Neural progenitor cell (in vitro differentiated cells): ENCODE results near the gene KRT24. TPM values are rescaled to one million over a fixed set of nuclear protein-coding genes. Genes with fewer than 3 reads are reported as not detected.
A peak's percentile ranks its signal among the peaks of the same experiment; 100 is the strongest.

Source experiments
- DNase-seq: peaks from one replicate; pipeline ENCODE4 v3.0.0-alpha.2; 2016; ENCODE audit warnings: low spot score
- H2AFZ ChIP-seq: fragments of 200-600 bp; sonication (generic); replicated peaks from 2 replicates; pipeline ENCODE4 v1.6.1; 2016; ENCODE audit warnings: antibody characterized with exemption
- H3F3A ChIP-seq: fragments of 200-600 bp; sonication (generic); 2 replicates; pipeline ENCODE4 v1.6.1; 2016; ENCODE audit warnings: antibody characterized with exemption, low read depth
- H3K27ac ChIP-seq: fragments of 200-600 bp; sonication (generic); 2 replicates; pipeline ENCODE4 v1.5.1; 2016; ENCODE audit warnings: mild to moderate bottlenecking
- H3K27me3 ChIP-seq: fragments of 200-600 bp; sonication (generic); 2 replicates; pipeline ENCODE4 v1.6.1; 2016; ENCODE audit warnings: mild to moderate bottlenecking, moderate library complexity
- H3K36me3 ChIP-seq: fragments of 200-600 bp; sonication (generic); 2 replicates; pipeline ENCODE4 v1.5.1; 2016
- H3K4me1 ChIP-seq: fragments of 200-600 bp; sonication (generic); 2 replicates; pipeline ENCODE4 v1.6.1; 2016; ENCODE audit warnings: mixed run types
- H3K4me2 ChIP-seq: fragments of 200-600 bp; sonication (generic); 2 replicates; pipeline ENCODE4 v1.6.1; 2016
- H3K4me3 ChIP-seq: fragments of 200-600 bp; sonication (generic); 2 replicates; pipeline ENCODE4 v1.5.1; 2016
- H3K79me2 ChIP-seq: fragments of 200-600 bp; sonication (generic); 2 replicates; pipeline ENCODE4 v1.6.1; 2016; ENCODE audit warnings: low read depth
- H3K9ac ChIP-seq: fragments of 200-600 bp; sonication (generic); 2 replicates; pipeline ENCODE4 v1.6.1; 2016
- H3K9me3 ChIP-seq: fragments of 200-600 bp; sonication (generic); 2 replicates; pipeline ENCODE4 v1.5.1; 2016; ENCODE audit warnings: low read depth
- H4K20me1 ChIP-seq: fragments of 200-600 bp; sonication (generic); 2 replicates; pipeline ENCODE4 v1.6.1; 2016; ENCODE audit warnings: low read depth
- H3K27ac Mint-ChIP-seq: 3 replicates; pipeline ENCODE4 v1.8.0; 2021; ENCODE audit warnings: mixed read lengths
- H3K27me3 Mint-ChIP-seq: 2 replicates; pipeline ENCODE4 v1.8.0; 2022; ENCODE audit warnings: low read depth, mild to moderate bottlenecking, inconsistent platforms, moderate library complexity, mixed read lengths; ENCODE audit not compliant: insufficient read depth
- H3K36me3 Mint-ChIP-seq: 3 replicates; pipeline ENCODE4 v1.8.0; 2021; ENCODE audit warnings: mixed read lengths
- H3K4me1 Mint-ChIP-seq: 3 replicates; pipeline ENCODE4 v1.8.0; 2021; ENCODE audit warnings: mixed read lengths
- H3K4me3 Mint-ChIP-seq: 3 replicates; pipeline ENCODE4 v1.8.0; 2021; ENCODE audit warnings: mild to moderate bottlenecking, moderate library complexity, mixed read lengths
- H3K9me3 Mint-ChIP-seq: 3 replicates; pipeline ENCODE4 v1.8.0; 2020; ENCODE audit warnings: mixed read lengths
- CTCF ChIP-seq: fragments of 200-600 bp; sonication (generic); IDR thresholded peaks from 2 replicates; pipeline ENCODE4 v1.5.1; 2017; ENCODE audit warnings: antibody characterized with exemption, mild to moderate bottlenecking
- EZH2 ChIP-seq: fragments of 200-600 bp; sonication (generic); IDR thresholded peaks from 2 replicates; pipeline ENCODE4 v1.6.1; 2017; ENCODE audit warnings: antibody characterized with exemption, mild to moderate bottlenecking, moderate library complexity
- EZH2phosphoT487 ChIP-seq: fragments of 200-600 bp; sonication (generic); IDR thresholded peaks from 2 replicates; pipeline ENCODE4 v1.6.1; 2017; ENCODE audit warnings: antibody characterized with exemption
- total RNA-seq: library from RNA; depleted of rRNA; stranded (reverse); fragments of >200 nt; gene quantifications from 2 replicates; pipeline ENCODE4 v1.2.3, GENCODE V29; 2015; ENCODE audit warnings: low replicate concordance

The KRT24 gene
- total RNA-seq, 1 donor from 2014 or later = not detected

GRCh38 chr17:40664582-40665333 lies 38.8 kb downstream of the KRT24 start, which contains the start of gene KRT222:
Gene KRT222 (minus strand): TSS chr17:40665177. CDS start chr17:40665099, 78 bp downstream.
- H3F3A ChIP-seq = no peaks in the 10 kb centered on the region
- H3K9me3 Mint-ChIP-seq = no peaks in the 10 kb centered on the region
- H3K4me2 ChIP-seq = peak within 1 kb of the TSS; percentile 81
- H2AFZ ChIP-seq = peak within 1 kb of the TSS; percentile 99
- no peak within 1 kb of the TSS for H3K27ac ChIP-seq
- H3K36me3 Mint-ChIP-seq = no peaks in the 10 kb centered on the region
- no peaks in the 10 kb centered on the region for H3K27me3 Mint-ChIP-seq
- H3K4me3 Mint-ChIP-seq = peak within 1 kb of the TSS; percentile 77
- no peaks in the 10 kb centered on the region for H4K20me1 ChIP-seq
- peak; percentile 38 for DNase-seq
- no peak within 1 kb of the TSS for H3K27ac Mint-ChIP-seq
- no peaks in the 10 kb centered on the region for H3K79me2 ChIP-seq
- peaks cover 8% of the 10 kb centered on the region for H3K4me1 ChIP-seq
- peaks cover 13% of the 10 kb centered on the region for H3K4me1 Mint-ChIP-seq
- no peaks in the 10 kb centered on the region for H3K9me3 ChIP-seq
- peak within 1 kb of the TSS; percentile 36 for H3K4me3 ChIP-seq
- H3K36me3 ChIP-seq = no peaks in the 10 kb centered on the region
- TF ChIP-seq CTCF = no peak
- TF ChIP-seq EZH2phosphoT487 = no peak
- TF ChIP-seq EZH2 = no peak
- peaks cover 7% of the 10 kb centered on the region for H3K27me3 ChIP-seq
- H3K9ac ChIP-seq = no peak within 1 kb of the TSS

GRCh38 chr17:40663252-40663651 lies 40.3 kb downstream of the KRT24 start:
- Histone ChIP-seq H3K27ac (no peak overlapping the region), H3F3A (no peaks in the 10 kb centered on the region), H3K4me3 (no peak overlapping the region), H3K4me2 (no peak overlapping the region), H3K36me3 (no peaks in the 10 kb centered on the region), H2AFZ (peak overlapping the region; percentile 32), H4K20me1 (no peaks in the 10 kb centered on the region), H3K9me3 (no peaks in the 10 kb centered on the region), H3K4me1 (peaks cover 8% of the 10 kb centered on the region), H3K79me2 (no peaks in the 10 kb centered on the region), H3K9ac (no peak overlapping the region), H3K27me3 (peaks cover 7% of the 10 kb centered on the region)
- H3K4me3 Mint-ChIP-seq = no peak overlapping the region
- H3K27me3 Mint-ChIP-seq = no peaks in the 10 kb centered on the region
- DNase-seq = no peak
- peaks cover 13% of the 10 kb centered on the region for H3K4me1 Mint-ChIP-seq
- H3K27ac Mint-ChIP-seq = peak overlapping the region; percentile 25
- no peaks in the 10 kb centered on the region for H3K9me3 Mint-ChIP-seq
- no peak for TF ChIP-seq EZH2
- TF ChIP-seq CTCF = no peak
- no peak for TF ChIP-seq EZH2phosphoT487
- H3K36me3 Mint-ChIP-seq = no peaks in the 10 kb centered on the region

GRCh38 chr17:40659911-40660310 lies 43.6 kb downstream of the KRT24 start:
- Histone ChIP-seq H3K9ac (no peak overlapping the region), H3K9me3 (no peaks in the 10 kb centered on the region), H3K27me3 (peaks cover 4% of the 10 kb centered on the region), H3K36me3 (peaks cover 6% of the 10 kb centered on the region), H2AFZ (no peak overlapping the region), H3F3A (no peaks in the 10 kb centered on the region), H3K4me3 (no peak overlapping the region), H3K79me2 (no peaks in the 10 kb centered on the region), H3K4me1 (peaks cover 12% of the 10 kb centered on the region), H3K4me2 (no peak overlapping the region), H3K27ac (no peak overlapping the region), H4K20me1 (no peaks in the 10 kb centered on the region)
- Mint-ChIP-seq H3K4me1 (peaks cover 4% of the 10 kb centered on the region), H3K9me3 (no peaks in the 10 kb centered on the region), H3K27ac (no peak overlapping the region), H3K4me3 (no peak overlapping the region), H3K27me3 (peaks cover 4% of the 10 kb centered on the region), H3K36me3 (no peaks in the 10 kb centered on the region)
- TF ChIP-seq EZH2 = no peak
- no peak for TF ChIP-seq CTCF
- no peak for TF ChIP-seq EZH2phosphoT487
- DNase-seq = no peak
